CD14-positive monocyte (primary cell): Measurements from ENCODE around the gene PTTG2. TPM values are rescaled to one million over a fixed set of nuclear protein-coding genes. Genes with fewer than 3 reads are reported as not detected.

Experiments used
- DNase-seq, 3 donors: peaks; one replicate each; pipeline ENCODE4 v3.0.0-alpha.2; 2011 to 2022
- H2AFZ ChIP-seq: 2 replicates; pipeline ENCODE4 v1.6.0; 2012; ENCODE audit warnings: mild to moderate bottlenecking, low read depth, low read length, inconsistent platforms; ENCODE audit not compliant: insufficient read depth, poor library complexity, severe bottlenecking
- H3K27ac ChIP-seq, 2 donors: 1 replicate in 1 of 2; 2 replicates in 1 of 2; pipeline ENCODE4 v1.5.1; 2012 to 2013; ENCODE audit warnings: low read length in 2 of 2, control low read depth in 1 of 2, inconsistent platforms in 1 of 2, low read depth in 1 of 2, mild to moderate bottlenecking in 1 of 2
- H3K27me3 ChIP-seq, 2 donors: one replicate each; pipeline versions ENCODE4 v1.6.0 to v1.6.1; 2011 to 2013; ENCODE audit warnings: low read length in 2 of 2; ENCODE audit not compliant: control insufficient read depth in 2 of 2, insufficient read depth in 2 of 2
- H3K36me3 ChIP-seq, 2 donors: replicated peaks in 1 of 2; 1 replicate in 1 of 2; 2 replicates in 1 of 2; pipeline versions ENCODE4 v1.5.1 to v1.6.1; 2012 to 2013; ENCODE audit warnings: low read length in 2 of 2, control low read depth in 1 of 2, inconsistent platforms in 1 of 2, mild to moderate bottlenecking in 1 of 2; ENCODE audit not compliant: insufficient read depth in 2 of 2, control insufficient read depth in 1 of 2
- H3K4me1 ChIP-seq, 2 donors: 1 replicate in 1 of 2; 2 replicates in 1 of 2; pipeline versions ENCODE4 v1.5.1 to v1.6.1; 2012 to 2013; ENCODE audit warnings: low read length in 2 of 2, control low read depth in 1 of 2, inconsistent platforms in 1 of 2, mild to moderate bottlenecking in 1 of 2, moderate library complexity in 1 of 2; ENCODE audit not compliant: insufficient read depth in 2 of 2, control insufficient read depth in 1 of 2
- H3K4me2 ChIP-seq: replicated peaks from 2 replicates; pipeline ENCODE3; 2012; ENCODE audit warnings: low read length, moderate library complexity, mild to moderate bottlenecking; ENCODE audit not compliant: poor library complexity, severe bottlenecking; ENCODE audit errors: extremely low read depth
- H3K4me3 ChIP-seq, 3 experiments: fragments of 200-600 bp in 1 of 3; sonication (generic) in 1 of 3; replicated peaks in 1 of 3; 1 replicate in 2 of 3; 2 replicates in 1 of 3; pipeline ENCODE4 v1.5.1; 2011 to 2013; ENCODE audit warnings: low read length in 3 of 3, mild to moderate bottlenecking in 3 of 3, control low read depth in 2 of 3, low read depth in 2 of 3, inconsistent platforms in 1 of 3, moderate library complexity in 1 of 3
- H3K79me2 ChIP-seq: 2 replicates; pipeline ENCODE4 v1.6.0; 2012; ENCODE audit warnings: mild to moderate bottlenecking, control low read depth, inconsistent platforms, low read length, moderate library complexity; ENCODE audit not compliant: insufficient read depth
- H3K9ac ChIP-seq: 2 replicates; pipeline ENCODE4 v1.6.0; 2017; ENCODE audit warnings: low read length, mild to moderate bottlenecking; ENCODE audit not compliant: insufficient read depth, poor library complexity, severe bottlenecking
- H3K9me3 ChIP-seq, 2 donors: replicated peaks in 1 of 2; 1 replicate in 1 of 2; 2 replicates in 1 of 2; pipeline versions ENCODE4 v1.5.1 to v1.6.1; 2012 to 2013; ENCODE audit warnings: low read length in 2 of 2, control low read depth in 1 of 2; ENCODE audit not compliant: control insufficient read depth in 1 of 2, insufficient read depth in 1 of 2
- H4K20me1 ChIP-seq: 2 replicates; pipeline ENCODE4 v1.6.0; 2012; ENCODE audit warnings: mild to moderate bottlenecking, low read length, control low read depth, moderate library complexity; ENCODE audit not compliant: insufficient read depth
- H3K27ac Mint-ChIP-seq, 7 donors: one replicate each; pipeline ENCODE4 v1.8.0; 2020; ENCODE audit warnings: mild to moderate bottlenecking in 7 of 7, mixed read lengths in 7 of 7, moderate library complexity in 6 of 7, inconsistent platforms in 2 of 7
- H3K27me3 Mint-ChIP-seq, 3 donors: one replicate each; pipeline ENCODE4 v1.8.0; 2021 to 2022; ENCODE audit warnings: low read depth in 3 of 3, mild to moderate bottlenecking in 3 of 3, mixed read lengths in 3 of 3, moderate library complexity in 3 of 3, inconsistent platforms in 1 of 3
- H3K36me3 Mint-ChIP-seq, 2 donors: one replicate each; pipeline ENCODE4 v1.8.0; 2020; ENCODE audit warnings: mixed read lengths in 2 of 2, inconsistent platforms in 1 of 2, mild to moderate bottlenecking in 1 of 2
- H3K4me1 Mint-ChIP-seq: one replicate; pipeline ENCODE4 v1.8.0; 2020; ENCODE audit warnings: mild to moderate bottlenecking, mixed read lengths
- H3K4me3 Mint-ChIP-seq, 2 donors: one replicate each; pipeline ENCODE4 v1.8.0; 2020; ENCODE audit warnings: mild to moderate bottlenecking in 2 of 2, mixed read lengths in 2 of 2, moderate library complexity in 1 of 2
- H3K9me3 Mint-ChIP-seq, 7 donors: one replicate each; pipeline ENCODE4 v1.8.0; 2020 to 2022; ENCODE audit warnings: mixed read lengths in 7 of 7, mild to moderate bottlenecking in 6 of 7, moderate library complexity in 6 of 7, inconsistent platforms in 2 of 7
- CTCF ChIP-seq: fragments of 200-600 bp; IDR thresholded peaks from one replicate; pipeline ENCODE4 v1.8.0; 2022; ENCODE audit warnings: antibody characterized with exemption, mild to moderate bottlenecking
- WGBS: methylation state at CpG from one replicate; pipeline ENCODE4 v1.1.5; 2013; ENCODE audit warnings: missing lambda C conversion rate; ENCODE audit not compliant: insufficient coverage; 5-methylcytosine and 5-hydroxymethylcytosine counted together
- intact Hi-C, 2 donors: fragments of 100-400 bp; cut with micrococcal nuclease; formaldehyde crosslinking; loops; one replicate each; pipeline versions ENCODE4 v1.15.0 to v1.15.1; 2023
- polyA plus RNA-seq, 3 donors: library from polyadenylated mRNA; depleted of rRNA in 1 of 3; unstranded in 2 of 3; stranded (reverse) in 1 of 3; fragments of 300-500 nt in 2 of 3; fragments of >200 nt in 1 of 3; fragmentation: Illumina TruSeq in 2 of 3; gene quantifications; 1 replicate in 2 of 3; 2 replicates in 1 of 3; pipeline ENCODE4 v1.2.3, GENCODE V29; 2012 to 2021

The PTTG2 gene
- polyA plus RNA-seq, 3 donors, result 2.0 TPM; not detected in 2

- no peaks in the 10 kb centered on the region for H3K9me3 ChIP-seq
- H3K36me3 ChIP-seq, result no peaks in the 10 kb centered on the region
- peaks cover 5 to 18% of the 10 kb centered on the region in 2 donors for H3K36me3 Mint-ChIP-seq
- H3K27me3 ChIP-seq, result no peaks in the 10 kb centered on the region
- intact Hi-C loops, result loop anchor here (5.0 to 10.0 kb wide), 2 partner anchors 58 to 289 kb away; partner anchors contain the start of gene RELL1 (in 2 of the 2)
- H3K4me2 ChIP-seq, result peak overlapping the region; percentile 80
- H3K4me3 Mint-ChIP-seq, result peak overlapping the region; percentile 62 to 76
- peaks cover 28% of the 10 kb centered on the region for H4K20me1 ChIP-seq
- peak overlapping the region; percentile 34 to 77 (median 50) for H3K4me3 ChIP-seq
- H2AFZ ChIP-seq, result peak overlapping the region; percentile 70
- H3K4me1 Mint-ChIP-seq, result peaks cover 40% of the 10 kb centered on the region
- H3K27ac ChIP-seq, result peak overlapping the region; percentile 29 to 70
- no peak overlapping the region for H3K9ac ChIP-seq
- no peak for TF ChIP-seq CTCF
- no peaks in the 10 kb centered on the region for H3K27me3 Mint-ChIP-seq
- peak overlapping the region; percentile 76 to 89 (median 84) for H3K27ac Mint-ChIP-seq
- DNase-seq, result no peak
- H3K4me1 ChIP-seq, result peaks cover 19 to 22% of the 10 kb centered on the region in 2 donors
- WGBS, result 100% methylated on average over 1 of the region's 3 CpGs
- H3K9me3 Mint-ChIP-seq, result peaks cover 0 to 3% (median 0%) of the 10 kb centered on the region in 7 donors
- H3K79me2 ChIP-seq, result peaks cover 60% of the 10 kb centered on the region
Observed at GRCh38 chr4:37976507-37976906, 16.3 kb downstream of the PTTG2 start.

GRCh38 chr4:37976991-37977470, 16.8 kb downstream of the PTTG2 start:
- H3K27me3 Mint-ChIP-seq, result no peaks in the 10 kb centered on the region
- Histone ChIP-seq H3K4me3 (peak overlapping the region; percentile 50 to 95 (median 83)), H3K9ac (peak overlapping the region; percentile 96), H3K27me3 (no peaks in the 10 kb centered on the region), H3K4me2 (peak overlapping the region; percentile 82), H3K27ac (peak overlapping the region; percentile 83 to 93), H2AFZ (peak overlapping the region; percentile 74), H3K36me3 (no peaks in the 10 kb centered on the region), H3K79me2 (peaks cover 66% of the 10 kb centered on the region), H3K9me3 (no peaks in the 10 kb centered on the region), H3K4me1 (peaks cover 19 to 22% of the 10 kb centered on the region in 2 donors), H4K20me1 (peaks cover 33% of the 10 kb centered on the region)
- DNase-seq, result peak; percentile 75 to 85 (median 80)
- WGBS, result 0% methylated on average over 34 of the region's 50 CpGs
- H3K27ac Mint-ChIP-seq, result peak overlapping the region; percentile 81 to 89 (median 87)
- H3K4me3 Mint-ChIP-seq, result peak overlapping the region; percentile 62 to 76
- no peak for TF ChIP-seq CTCF
- intact Hi-C loops, result loop anchor here (5.0 to 10.0 kb wide), 2 partner anchors 58 to 290 kb away; partner anchors contain the start of gene RELL1 (in 2 of the 2)
- peaks cover 0 to 3% (median 0%) of the 10 kb centered on the region in 7 donors for H3K9me3 Mint-ChIP-seq
- peaks cover 45% of the 10 kb centered on the region for H3K4me1 Mint-ChIP-seq
- H3K36me3 Mint-ChIP-seq, result peaks cover 2 to 14% of the 10 kb centered on the region in 2 donors
